Tibial artery (tissue), 4 donors: Measurements from ENCODE around the gene P2RX1.
A peak's percentile ranks its signal among the peaks of the same experiment; 100 is the strongest.

Experiments
- DNase-seq, 2 donors: peaks; one replicate each; pipeline ENCODE4 v3.0.0-alpha.2; 2019
- H3K27ac ChIP-seq, 2 donors: fragments of 200-600 bp; sonication (generic) in 1 of 2; 1 replicate in 1 of 2; 2 replicates in 1 of 2; pipeline ENCODE4 v1.5.1; 2018 to 2019; ENCODE audit warnings: mild to moderate bottlenecking in 1 of 2
- H3K27me3 ChIP-seq, 2 donors: fragments of 200-600 bp; sonication (generic) in 1 of 2; one replicate each; pipeline versions ENCODE4 v1.5.1 to v1.6.0; 2016 to 2019
- H3K36me3 ChIP-seq, 3 donors: fragments of 200-600 bp; sonication (generic) in 2 of 3; one replicate each; pipeline ENCODE4 v1.5.1; 2016 to 2019; ENCODE audit warnings: mild to moderate bottlenecking in 2 of 3
- H3K4me1 ChIP-seq, 4 donors: fragments of 200-600 bp; sonication (generic) in 2 of 4; 1 replicate in 3 of 4; 2 replicates in 1 of 4; pipeline ENCODE4 v1.5.1; 2016 to 2019
- H3K4me3 ChIP-seq, 2 donors: fragments of 200-600 bp; sonication (generic) in 1 of 2; 1 replicate in 1 of 2; 2 replicates in 1 of 2; pipeline ENCODE4 v1.5.1; 2018 to 2019; ENCODE audit warnings: mild to moderate bottlenecking in 2 of 2
- H3K9me3 ChIP-seq, 3 donors: fragments of 200-600 bp; sonication (generic) in 1 of 3; one replicate each; pipeline ENCODE4 v1.5.1; 2016 to 2019
- intact Hi-C: fragments of 100-400 bp; cut with DNase I; formaldehyde crosslinking; loops from one replicate; pipeline ENCODE4 v1.15.0; 2023; ENCODE audit warnings: low total_unique reads
- TF ChIP-seq, protein P1 (sequence below), 2 experiments: fragments of 200-600 bp in 1 of 2; fragments of 450-650 bp in 1 of 2; IDR thresholded peaks; one replicate each; pipeline ENCODE4 v1.5.1; 2017 to 2019; ENCODE audit warnings: antibody characterized with exemption in 2 of 2, mild to moderate bottlenecking in 1 of 2, moderate library complexity in 1 of 2

The P2RX1 gene

DNA sequence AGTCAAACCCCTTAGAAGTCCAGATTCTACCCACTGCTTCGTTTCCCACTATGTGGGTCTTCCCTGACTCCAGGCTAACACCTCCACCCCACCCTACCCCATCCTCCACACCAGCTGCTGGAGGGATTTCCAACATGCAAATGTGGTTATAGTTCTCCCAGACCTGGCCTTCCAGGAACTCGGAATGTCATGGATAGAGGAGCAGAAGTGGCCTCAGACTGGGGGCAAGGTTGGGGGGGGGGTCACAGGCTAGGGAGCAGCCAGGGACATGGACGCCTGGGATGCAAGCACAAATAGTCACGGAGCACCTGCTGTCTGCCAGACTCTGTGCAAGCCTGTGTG lies 25.4 kb downstream of the P2RX1 start:
- Histone ChIP-seq H3K4me3 (no peak overlapping the region), H3K4me1 (peaks cover 0 to 75% (median 62%) of the 10 kb centered on the region in 4 donors), H3K27ac (peak overlapping the region; percentile 75 to 78), H3K27me3 (no peaks in the 10 kb centered on the region), H3K9me3 (no peaks in the 10 kb centered on the region), H3K36me3 (no peaks in the 10 kb centered on the region)
- no peak for DNase-seq
- intact Hi-C loops = no loop called here
- TF ChIP-seq, protein P1, sequence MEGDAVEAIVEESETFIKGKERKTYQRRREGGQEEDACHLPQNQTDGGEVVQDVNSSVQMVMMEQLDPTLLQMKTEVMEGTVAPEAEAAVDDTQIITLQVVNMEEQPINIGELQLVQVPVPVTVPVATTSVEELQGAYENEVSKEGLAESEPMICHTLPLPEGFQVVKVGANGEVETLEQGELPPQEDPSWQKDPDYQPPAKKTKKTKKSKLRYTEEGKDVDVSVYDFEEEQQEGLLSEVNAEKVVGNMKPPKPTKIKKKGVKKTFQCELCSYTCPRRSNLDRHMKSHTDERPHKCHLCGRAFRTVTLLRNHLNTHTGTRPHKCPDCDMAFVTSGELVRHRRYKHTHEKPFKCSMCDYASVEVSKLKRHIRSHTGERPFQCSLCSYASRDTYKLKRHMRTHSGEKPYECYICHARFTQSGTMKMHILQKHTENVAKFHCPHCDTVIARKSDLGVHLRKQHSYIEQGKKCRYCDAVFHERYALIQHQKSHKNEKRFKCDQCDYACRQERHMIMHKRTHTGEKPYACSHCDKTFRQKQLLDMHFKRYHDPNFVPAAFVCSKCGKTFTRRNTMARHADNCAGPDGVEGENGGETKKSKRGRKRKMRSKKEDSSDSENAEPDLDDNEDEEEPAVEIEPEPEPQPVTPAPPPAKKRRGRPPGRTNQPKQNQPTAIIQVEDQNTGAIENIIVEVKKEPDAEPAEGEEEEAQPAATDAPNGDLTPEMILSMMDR (IDR thresholded peaks at IDR 0.05) = no peak

GRCh38 chr17:3890082-3890877 lies 26.0 kb downstream of the P2RX1 start:
- Histone ChIP-seq H3K4me1 (peaks cover 0 to 75% (median 61%) of the 10 kb centered on the region in 4 donors), H3K36me3 (peaks cover 0 to 3% (median 2%) of the 10 kb centered on the region in 3 donors), H3K4me3 (no peak overlapping the region), H3K9me3 (no peaks in the 10 kb centered on the region), H3K27ac (peak overlapping the region; percentile 75 to 78), H3K27me3 (no peaks in the 10 kb centered on the region)
- TF ChIP-seq, protein P1 (IDR thresholded peaks at IDR 0.05) = no peak
- intact Hi-C loops = no loop called here
- DNase-seq = peak; percentile 82 to 98

GRCh38 chr17:3889325-3890012 lies 26.8 kb downstream of the P2RX1 start:
- Histone ChIP-seq H3K27me3 (no peaks in the 10 kb centered on the region), H3K4me1 (peaks cover 0 to 67% (median 54%) of the 10 kb centered on the region in 4 donors), H3K36me3 (peaks cover 0 to 11% (median 9%) of the 10 kb centered on the region in 3 donors), H3K9me3 (no peaks in the 10 kb centered on the region), H3K27ac (peak overlapping the region; percentile 75 to 78), H3K4me3 (no peak overlapping the region)
- TF ChIP-seq, protein P1 (IDR thresholded peaks at IDR 0.05) = no peak
- DNase-seq = peak in 1 of 2 donors; percentile 77
- intact Hi-C loops = no loop called here

DNA sequence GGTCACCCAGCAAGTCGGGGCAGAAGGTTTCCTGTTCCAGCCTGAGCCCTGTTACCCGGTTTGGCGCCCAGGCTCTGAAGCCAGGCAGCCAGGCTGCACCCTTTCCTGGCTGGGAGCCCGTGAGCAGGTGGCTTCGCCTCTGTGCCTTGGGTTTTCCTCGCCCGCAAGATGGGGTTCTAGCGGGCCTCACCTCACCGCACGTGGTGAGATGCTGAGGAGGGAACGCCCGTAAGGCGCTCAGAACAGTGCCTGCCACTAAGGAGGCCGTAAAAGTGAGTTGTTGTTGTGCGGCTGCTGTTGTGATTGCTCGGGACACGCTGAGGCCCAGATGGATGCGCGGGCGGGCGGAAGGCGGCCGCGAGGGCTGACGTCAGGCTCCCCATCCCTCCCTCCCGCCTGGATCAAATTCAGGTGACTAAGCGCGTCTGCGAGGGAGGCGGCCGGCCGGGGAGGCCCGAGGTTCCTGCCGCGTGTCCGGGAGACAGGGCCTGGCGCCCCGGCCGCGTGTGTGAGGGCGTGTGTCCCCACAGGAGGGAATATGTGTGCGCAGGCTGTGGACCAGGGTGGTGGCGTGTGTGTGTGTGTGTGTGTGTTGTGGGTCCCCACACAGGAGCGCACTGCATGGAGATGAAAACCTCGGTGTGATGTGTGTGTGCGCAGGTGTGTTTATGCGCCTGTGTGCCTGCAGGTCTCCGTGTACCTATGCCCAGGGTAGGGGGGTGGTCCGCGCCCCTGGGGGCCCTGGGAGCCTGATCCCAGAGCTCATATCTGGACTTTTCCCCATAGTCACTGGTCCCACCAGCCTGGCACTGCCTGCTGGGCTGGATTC lies 27.7 kb downstream of the P2RX1 start:
- H3K27me3 ChIP-seq = no peaks in the 10 kb centered on the region
- intact Hi-C loops = no loop called here
- peaks cover 0 to 58% (median 45%) of the 10 kb centered on the region in 4 donors for H3K4me1 ChIP-seq
- TF ChIP-seq, protein P1 (IDR thresholded peaks at IDR 0.05) = no peak
- peak; percentile 75 to 90 for DNase-seq
- no peaks in the 10 kb centered on the region for H3K9me3 ChIP-seq
- peak overlapping the region; percentile 75 to 78 for H3K27ac ChIP-seq
- peaks cover 0 to 20% (median 15%) of the 10 kb centered on the region in 3 donors for H3K36me3 ChIP-seq
- H3K4me3 ChIP-seq = no peak overlapping the region

DNA sequence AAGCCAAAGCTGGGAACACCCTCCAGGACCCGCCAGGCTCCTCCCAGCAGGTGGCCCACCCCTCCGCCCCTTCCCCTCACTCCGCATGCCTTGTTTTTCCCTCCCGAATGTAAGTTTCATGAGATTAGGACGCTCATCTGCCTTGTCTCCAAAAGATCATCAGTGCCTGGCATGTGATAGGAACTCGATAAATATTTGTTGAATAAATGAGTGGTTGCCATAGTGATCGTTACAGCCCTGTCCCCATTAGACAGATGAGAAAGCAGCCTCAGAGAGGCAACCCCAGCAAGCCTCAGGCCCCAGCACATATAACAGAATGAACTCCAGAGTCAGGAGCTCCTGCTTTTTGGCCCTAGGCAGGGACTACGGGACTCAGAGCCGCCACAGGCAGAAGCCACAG lies 28.5 kb downstream of the P2RX1 start:
- intact Hi-C loops = no loop called here
- no peak for DNase-seq
- Histone ChIP-seq H3K4me3 (no peak overlapping the region), H3K9me3 (no peaks in the 10 kb centered on the region), H3K4me1 (peaks cover 0 to 54% (median 41%) of the 10 kb centered on the region in 4 donors), H3K27me3 (no peaks in the 10 kb centered on the region), H3K36me3 (peaks cover 0 to 27% (median 22%) of the 10 kb centered on the region in 3 donors), H3K27ac (peak overlapping the region; percentile 75 to 78)
- TF ChIP-seq, protein P1 (IDR thresholded peaks at IDR 0.05) = no peak
